GM18867 (cell line): ENCODE measurements around the gene RNF222.
"Not testable (repeated sequence)": the region's sequence is repeated elsewhere in the genome, so short reads cannot be mapped to it uniquely, and the experiment has no call there.

Source experiments
- ATAC-seq: cut with Tn5 transposase; IDR thresholded peaks from one replicate; pipeline ENCODE4 v1.9.1; 2021; ENCODE audit warnings: mild to moderate bottlenecking, moderate library complexity; ENCODE audit not compliant: unreplicated experiment

The RNF222 gene

GRCh38 chr17:8347001-8347400 is 50.6 kb downstream of the RNF222 start:
- ATAC-seq: not testable (repeated sequence)

GRCh38 chr17:8345951-8346665 is 51.5 kb downstream of the RNF222 start:
- ATAC-seq: no peak

DNA sequence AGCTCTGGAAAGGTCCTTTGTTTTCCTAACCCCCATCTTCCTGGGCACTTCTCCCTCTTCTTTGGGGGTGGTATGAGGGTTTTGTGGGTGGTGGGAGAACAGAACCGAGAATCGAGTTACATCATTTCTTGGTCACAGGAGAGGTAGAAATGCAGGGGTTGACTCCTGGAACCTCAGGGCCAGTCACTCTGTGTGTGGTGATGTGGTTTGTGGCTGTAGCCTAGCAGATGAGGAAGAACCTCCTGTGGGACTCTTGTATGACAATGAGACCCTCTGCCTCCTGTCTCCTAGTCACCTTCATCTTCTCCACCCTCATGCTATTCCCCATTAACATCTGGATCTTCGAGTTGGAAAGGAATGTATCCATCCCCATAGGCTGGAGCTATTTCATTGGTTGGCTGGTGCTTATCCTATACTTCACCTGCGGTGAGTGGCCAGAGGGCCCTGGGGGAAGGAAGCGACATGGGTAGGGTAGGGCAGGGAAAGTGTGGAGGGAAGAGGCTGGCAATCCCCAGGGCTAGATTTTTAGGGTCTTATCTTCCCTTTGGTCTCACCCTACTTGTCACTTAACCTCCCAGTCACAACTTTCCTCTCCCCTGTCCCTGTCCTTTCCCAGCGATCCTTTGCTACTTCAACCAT is 52.5 kb downstream of the RNF222 start:
- ATAC-seq: no peak

- no peak for ATAC-seq
Observed at GRCh38 chr17:8341456-8341855, 56.2 kb downstream of the RNF222 start.
